Lower leg skin (tissue), 4 donors: Measurements from ENCODE around the gene MEN1. TPM values are rescaled to one million over a fixed set of nuclear protein-coding genes. Genes with fewer than 3 reads are reported as not detected.

ENCODE experiments used
- DNase-seq, 2 donors: peaks; one replicate each; pipeline ENCODE4 v3.0.0-alpha.2; 2019; ENCODE audit warnings: low spot score in 2 of 2
- H3K4me3 ChIP-seq: fragments of 200-600 bp; sonication (generic); 2 replicates; pipeline ENCODE4 v1.5.1; 2017; ENCODE audit warnings: mild to moderate bottlenecking, low read depth; ENCODE audit not compliant: poor library complexity, severe bottlenecking
- CTCF ChIP-seq, 3 donors: fragments of 450-650 bp; IDR thresholded peaks; one replicate each; pipeline ENCODE4 v1.5.1; 2016; ENCODE audit warnings: antibody characterized with exemption in 3 of 3, mild to moderate bottlenecking in 3 of 3, moderate library complexity in 2 of 3
- POLR2A ChIP-seq, 2 donors: fragments of 450-650 bp; IDR thresholded peaks; one replicate each; pipeline ENCODE4 v1.6.1; 2016 to 2017; ENCODE audit warnings: antibody characterized with exemption in 2 of 2, mild to moderate bottlenecking in 1 of 2, moderate library complexity in 1 of 2
- WGBS, 2 donors: methylation state at CpG; one replicate each; pipeline ENCODE4 v1.1.5; 2018; 5-methylcytosine and 5-hydroxymethylcytosine counted together
- intact Hi-C: fragments of 100-400 bp; cut with DNase I; formaldehyde crosslinking; loops from one replicate; pipeline ENCODE4 v1.15.0; 2023; ENCODE audit warnings: low total_unique reads
- total RNA-seq, 4 donors: library from RNA; depleted of rRNA; stranded (reverse); fragments of >200 nt; gene quantifications; one replicate each; pipeline ENCODE4 v1.1.0, GENCODE V29; 2016

MEN1 gene
- total RNA-seq, 4 donors from 2014 or later = 20.5 to 42.7 (median 32.2) TPM

- intact Hi-C loops = no loop called here
- TF ChIP-seq CTCF (IDR thresholded peaks at IDR 0.05) (no peak), POLR2A (IDR thresholded peaks at IDR 0.05) (no peak)
- WGBS, 2 donors = 76 to 88% methylated on average over 2 of the region's 2 CpGs
Observed at GRCh38 chr11:64771861-64772260, 38.5 kb downstream of the MEN1 start.

GRCh38 chr11:64770120-64770519 lies 40.2 kb downstream of the MEN1 start:
- intact Hi-C loops = no loop called here
- no peak overlapping the region for H3K4me3 ChIP-seq
- DNase-seq = no peak
- WGBS, 2 donors = 93 to 96% methylated on average over 12 of the region's 12 CpGs
- TF ChIP-seq POLR2A (IDR thresholded peaks at IDR 0.05) (no peak), CTCF (IDR thresholded peaks at IDR 0.05) (no peak)

More at GRCh38 chr11:64771861-64772260, 38.5 kb downstream of the MEN1 start:
- no peak overlapping the region for H3K4me3 ChIP-seq
- DNase-seq = no peak

- no peak overlapping the region for H3K4me3 ChIP-seq
- no peak for DNase-seq
- WGBS, 2 donors = 89% methylated on average over 6 of the region's 6 CpGs
- TF ChIP-seq CTCF (IDR thresholded peaks at IDR 0.05) (no peak), POLR2A (IDR thresholded peaks at IDR 0.05) (no peak)
- intact Hi-C loops = no loop called here
Observed at GRCh38 chr11:64769283-64769682, 41.1 kb downstream of the MEN1 start.

GRCh38 chr11:64768300-64768694 lies 42.1 kb downstream of the MEN1 start:
- TF ChIP-seq POLR2A (IDR thresholded peaks at IDR 0.05) (no peak), CTCF (IDR thresholded peaks at IDR 0.05) (no peak)
- DNase-seq = no peak
- WGBS, 2 donors = 85% methylated on average over 6 of the region's 6 CpGs
- intact Hi-C loops = no loop called here
- no peak overlapping the region for H3K4me3 ChIP-seq

GRCh38 chr11:64767344-64768299 lies 42.7 kb downstream of the MEN1 start:
- intact Hi-C loops = no loop called here
- DNase-seq = peak in 1 of 2 donors; percentile 93
- WGBS, 2 donors = 50 to 60% methylated on average over 13 to 17 of the region's 19 CpGs
- TF ChIP-seq CTCF (IDR thresholded peaks at IDR 0.05) = peak in 1 of 3 donors; percentile 25
- TF ChIP-seq POLR2A (IDR thresholded peaks at IDR 0.05) = no peak
- H3K4me3 ChIP-seq = no peak overlapping the region
